Measurements from ENCODE around the gene RTL9. TPM values are rescaled to one million over a fixed set of nuclear protein-coding genes. Genes with fewer than 3 reads are reported as not detected.

The RTL9 gene
- total and polyA plus RNA-seq, 9 of the 15 experiments (the other 6 are each of a cell fraction or from before 2014, with no cell fraction given): 0.04 to 0.35 (median 0.13) TPM; not detected in 1

DNA sequence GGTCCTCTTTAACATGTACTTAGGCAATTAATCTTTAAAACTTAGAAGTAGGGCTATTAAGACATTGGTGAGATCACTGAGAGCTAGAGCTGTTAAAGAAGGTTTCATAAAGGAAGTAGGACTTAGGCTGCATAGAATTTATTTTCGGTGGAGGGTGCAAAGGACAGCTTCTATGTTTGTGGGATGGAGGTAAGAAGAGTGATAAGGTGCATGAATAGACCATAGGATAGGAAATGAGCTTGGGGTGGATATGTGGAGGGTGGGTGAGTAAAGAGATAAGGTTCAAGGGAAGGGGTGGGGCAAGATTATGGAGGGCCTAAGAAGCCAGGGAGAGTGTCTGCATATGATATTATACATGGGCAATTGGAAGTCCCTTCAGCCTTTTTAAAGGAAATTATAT is 15.9 kb downstream of the RTL9 start (continued):
- TF ChIP-seq, protein P1, sequence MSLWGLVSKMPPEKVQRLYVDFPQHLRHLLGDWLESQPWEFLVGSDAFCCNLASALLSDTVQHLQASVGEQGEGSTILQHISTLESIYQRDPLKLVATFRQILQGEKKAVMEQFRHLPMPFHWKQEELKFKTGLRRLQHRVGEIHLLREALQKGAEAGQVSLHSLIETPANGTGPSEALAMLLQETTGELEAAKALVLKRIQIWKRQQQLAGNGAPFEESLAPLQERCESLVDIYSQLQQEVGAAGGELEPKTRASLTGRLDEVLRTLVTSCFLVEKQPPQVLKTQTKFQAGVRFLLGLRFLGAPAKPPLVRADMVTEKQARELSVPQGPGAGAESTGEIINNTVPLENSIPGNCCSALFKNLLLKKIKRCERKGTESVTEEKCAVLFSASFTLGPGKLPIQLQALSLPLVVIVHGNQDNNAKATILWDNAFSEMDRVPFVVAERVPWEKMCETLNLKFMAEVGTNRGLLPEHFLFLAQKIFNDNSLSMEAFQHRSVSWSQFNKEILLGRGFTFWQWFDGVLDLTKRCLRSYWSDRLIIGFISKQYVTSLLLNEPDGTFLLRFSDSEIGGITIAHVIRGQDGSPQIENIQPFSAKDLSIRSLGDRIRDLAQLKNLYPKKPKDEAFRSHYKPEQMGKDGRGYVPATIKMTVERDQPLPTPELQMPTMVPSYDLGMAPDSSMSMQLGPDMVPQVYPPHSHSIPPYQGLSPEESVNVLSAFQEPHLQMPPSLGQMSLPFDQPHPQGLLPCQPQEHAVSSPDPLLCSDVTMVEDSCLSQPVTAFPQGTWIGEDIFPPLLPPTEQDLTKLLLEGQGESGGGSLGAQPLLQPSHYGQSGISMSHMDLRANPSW (CRISPR knock-in tag; IDR thresholded peaks at IDR 0.05): no peak
- no peak for TF ChIP-seq ZNF507 (tag; conservative IDR thresholded peaks at IDR 0.05)
- no peak for TF ChIP-seq ZNF644 (tag; IDR thresholded peaks at IDR 0.05; ENCODE audit: low read depth)

DNA sequence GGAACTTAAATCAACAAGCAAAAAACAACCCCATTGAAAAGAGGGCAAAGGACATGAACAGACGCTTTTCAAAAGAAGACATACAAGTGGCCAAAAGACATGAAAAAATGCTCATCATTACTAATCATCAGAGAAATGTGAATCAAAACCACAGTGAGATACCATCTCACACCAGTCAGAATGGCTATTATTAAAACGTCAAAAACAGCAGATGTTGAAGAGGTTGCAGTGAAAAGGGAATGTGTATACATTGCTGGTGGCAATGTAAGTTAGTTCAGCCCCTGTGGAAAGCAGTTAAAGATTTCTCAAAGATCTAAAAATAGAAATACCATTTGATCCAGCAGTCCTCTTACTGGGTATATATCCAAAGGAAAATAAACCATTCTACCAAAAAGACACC is 22.6 kb downstream of the RTL9 start:
- Histone ChIP-seq H3K79me2 (ENCODE audit: control insufficient read depth, insufficient read depth, low read length) (no peaks in the 10 kb centered on the region), H3K27ac (ENCODE audit: extremely low read depth, low read depth, low read length) (no peak overlapping the region), H4K20me1 (replicated peaks; ENCODE audit: control insufficient read depth, insufficient read depth, low read length) (no peaks in the 10 kb centered on the region), H3K4me1 (replicated peaks in 1 of 2; ENCODE audit: control insufficient read depth in 2 of 2, insufficient read depth in 2 of 2, low read length in 2 of 2) (peaks cover 0 to 11% of the 10 kb centered on the region in 2 experiments; a peak in 2 of 5 replicates), H2AFZ (ENCODE audit: low read depth, low read length) (no peak overlapping the region), H3K9me3 (replicated peaks; ENCODE audit: control insufficient read depth, insufficient read depth, low read depth, low read length) (peaks cover 2% of the 10 kb centered on the region; the same call in 1 of the 2 replicates), H3K9ac (ENCODE audit: insufficient read depth in 1 of 2, low read depth in 2 of 2, low read length in 2 of 2) (no peak overlapping the region), H3K4me2 (ENCODE audit: insufficient read depth, low read length) (no peak overlapping the region), H3K9me1 (ENCODE audit: control insufficient read depth, insufficient read depth, low read length) (no peaks in the 10 kb centered on the region), H3K27me3 (ENCODE audit: control insufficient read depth in 2 of 2, insufficient read depth in 2 of 2, low read length in 2 of 2) (no peaks in the 10 kb centered on the region), H3K36me3 (ENCODE audit: control insufficient read depth, insufficient read depth, low read length) (no peaks in the 10 kb centered on the region), H3K4me3 (no peak overlapping the region)
- WGBS (ENCODE audit: insufficient coverage, low coverage, missing lambda C conversion rate): 63% methylated on average over 2 of the region's 2 CpGs
- ChIA-PET CTCF (ENCODE audit: low intra/inter-chr PET ratio) (no interaction called here), POLR2A (no interaction called here)
- in situ Hi-C loops (cut with MboI) (no loop called here), intact Hi-C loops (cut with micrococcal nuclease) (no loop called here)
- no peak for ATAC-seq
- no TSS peak for BruUV-seq (replicated peaks)
- DNase-seq (ENCODE audit: extremely low read depth in 1 of 4, low spot score in 3 of 4): no peak
- TF ChIP-seq HDAC3 (IDR thresholded peaks at IDR 0.05; ENCODE audit: borderline replicate concordance, partially characterized antibody): no peak
- no peak for TF ChIP-seq CREM (IDR thresholded peaks at IDR 0.05; ENCODE audit: low read depth)
- TF ChIP-seq ZNF668 (CRISPR knock-in tag; IDR thresholded peaks at IDR 0.05): no peak
- FAIRE-seq: no peak

Measured in K562 (cell line).